Fibroblast of skin of left biceps (primary cell): Measurements from ENCODE around the gene SC5D.

Experiments used
- DNase-seq, 2 experiments: peaks; one replicate each; pipeline ENCODE4 v3.0.0-alpha.2; 2013; ENCODE audit warnings: low read depth in 2 of 2

The SC5D gene

GRCh38 chr11:121328967-121329679, 36.6 kb downstream of the SC5D start:
- DNase-seq: no peak

- DNase-seq: no peak
Measured at GRCh38 chr11:121329781-121330395, 37.3 kb downstream of the SC5D start.

GRCh38 chr11:121330614-121331435, 38.3 kb downstream of the SC5D start:
- DNase-seq: no peak

GRCh38 chr11:121334973-121335710, 42.6 kb downstream of the SC5D start:
- no peak for DNase-seq

- DNase-seq: no peak
Measured at GRCh38 chr11:121336279-121336937, 43.8 kb downstream of the SC5D start.

GRCh38 chr11:121337078-121337477, 44.5 kb downstream of the SC5D start:
- DNase-seq: no peak

GRCh38 chr11:121337740-121338272, 45.2 kb downstream of the SC5D start:
- DNase-seq: no peak

GRCh38 chr11:121338536-121338935, 46.0 kb downstream of the SC5D start:
- no peak for DNase-seq

GRCh38 chr11:121340032-121340580, 47.5 kb downstream of the SC5D start:
- no peak for DNase-seq

GRCh38 chr11:121341609-121342008, 49.0 kb downstream of the SC5D start:
- DNase-seq: no peak

- no peak for DNase-seq
Measured at GRCh38 chr11:121344824-121345223, 52.3 kb downstream of the SC5D start.

- DNase-seq: no peak
Measured at GRCh38 chr11:121347094-121347493, 54.5 kb downstream of the SC5D start.

- no peak for DNase-seq
Measured at GRCh38 chr11:121347813-121348212, 55.2 kb downstream of the SC5D start.

- DNase-seq: no peak
Measured at GRCh38 chr11:121348220-121348875, 55.8 kb downstream of the SC5D start.

GRCh38 chr11:121349790-121350189, 57.2 kb downstream of the SC5D start:
- no peak for DNase-seq

- DNase-seq: no peak
Measured at GRCh38 chr11:121350314-121351082, 57.9 kb downstream of the SC5D start.

GRCh38 chr11:121351083-121351630, 58.6 kb downstream of the SC5D start:
- DNase-seq: no peak

- DNase-seq: no peak
Measured at GRCh38 chr11:121352251-121352891, 59.8 kb downstream of the SC5D start.

- DNase-seq: no peak
Measured at GRCh38 chr11:121354192-121354591, 61.6 kb downstream of the SC5D start.
